NB4 (cell line): ENCODE results near the gene FAM3D.

Source experiments
- POLR2A ChIP-seq: IDR thresholded peaks from 2 replicates; pipeline ENCODE4 v1.6.1; 2011; ENCODE audit warnings: mild to moderate bottlenecking; ENCODE audit not compliant: insufficient read length; ENCODE audit errors: extremely low read depth
- TF ChIP-seq, protein P1 (sequence below): IDR thresholded peaks from one replicate; pipeline ENCODE4 v1.5.1; 2012; ENCODE audit warnings: low read depth, low read length

- TF ChIP-seq, protein P1, sequence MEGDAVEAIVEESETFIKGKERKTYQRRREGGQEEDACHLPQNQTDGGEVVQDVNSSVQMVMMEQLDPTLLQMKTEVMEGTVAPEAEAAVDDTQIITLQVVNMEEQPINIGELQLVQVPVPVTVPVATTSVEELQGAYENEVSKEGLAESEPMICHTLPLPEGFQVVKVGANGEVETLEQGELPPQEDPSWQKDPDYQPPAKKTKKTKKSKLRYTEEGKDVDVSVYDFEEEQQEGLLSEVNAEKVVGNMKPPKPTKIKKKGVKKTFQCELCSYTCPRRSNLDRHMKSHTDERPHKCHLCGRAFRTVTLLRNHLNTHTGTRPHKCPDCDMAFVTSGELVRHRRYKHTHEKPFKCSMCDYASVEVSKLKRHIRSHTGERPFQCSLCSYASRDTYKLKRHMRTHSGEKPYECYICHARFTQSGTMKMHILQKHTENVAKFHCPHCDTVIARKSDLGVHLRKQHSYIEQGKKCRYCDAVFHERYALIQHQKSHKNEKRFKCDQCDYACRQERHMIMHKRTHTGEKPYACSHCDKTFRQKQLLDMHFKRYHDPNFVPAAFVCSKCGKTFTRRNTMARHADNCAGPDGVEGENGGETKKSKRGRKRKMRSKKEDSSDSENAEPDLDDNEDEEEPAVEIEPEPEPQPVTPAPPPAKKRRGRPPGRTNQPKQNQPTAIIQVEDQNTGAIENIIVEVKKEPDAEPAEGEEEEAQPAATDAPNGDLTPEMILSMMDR = no peak
- TF ChIP-seq POLR2A = no peak
Measured at GRCh38 chr3:58638591-58638990, 28.0 kb downstream of the FAM3D start.
